K562 (cell line): Measurements from ENCODE around the gene HEMGN. TPM values are rescaled to one million over a fixed set of nuclear protein-coding genes. Genes with fewer than 3 reads are reported as not detected.

Experiments used
- ARID3B ChIP-seq: fragments of 250-450 bp; sonication (Bioruptor Pico); IDR thresholded peaks from 2 replicates; pipeline ENCODE4 v1.4.0; 2020; ENCODE audit warnings: borderline replicate concordance
- CBX2 ChIP-seq: fragments of 200-600 bp; sonication (generic); IDR thresholded peaks from one replicate; pipeline ENCODE4 v1.6.1; 2012; ENCODE audit warnings: mild to moderate bottlenecking, low read length, inconsistent platforms; ENCODE audit not compliant: insufficient read depth, poor library complexity, severe bottlenecking
- CHD4 ChIP-seq: fragments of 200-600 bp; sonication (generic); IDR thresholded peaks from 3 replicates; pipeline ENCODE4 v1.6.1; 2012; ENCODE audit warnings: low read depth, mild to moderate bottlenecking, mixed read lengths, low read length, inconsistent platforms; ENCODE audit not compliant: insufficient read depth, insufficient replicate concordance, poor library complexity, severe bottlenecking
- DMBX1 ChIP-seq: fragments of 250-450 bp; sonication (Bioruptor Pico); IDR thresholded peaks from 2 replicates; pipeline ENCODE4 v1.8.0; 2022; ENCODE audit warnings: inconsistent platforms, mild to moderate bottlenecking, moderate library complexity, borderline replicate concordance
- GATAD2A ChIP-seq: fragments of 450-650 bp; IDR thresholded peaks from 2 replicates; pipeline ENCODE4 v1.6.1; 2017
- HMG20B ChIP-seq: fragments of 250-450 bp; sonication (Bioruptor Pico); IDR thresholded peaks from 2 replicates; pipeline ENCODE4 v1.5.0; 2021; ENCODE audit warnings: mild to moderate bottlenecking
- HSF4 ChIP-seq: fragments of 250-450 bp; sonication (Bioruptor Pico); IDR thresholded peaks from 2 replicates; pipeline ENCODE4 v2.1.2; 2022; ENCODE audit warnings: mild to moderate bottlenecking, moderate library complexity, borderline replicate concordance
- KAT2B ChIP-seq: IDR thresholded peaks from one replicate; pipeline ENCODE4 v1.6.1; 2012; ENCODE audit warnings: low read depth, mild to moderate bottlenecking, control low read depth, inconsistent platforms, low read length, moderate library complexity
- KAT7 ChIP-seq: sonication (generic); formaldehyde crosslinking; IDR thresholded peaks from 2 replicates; pipeline ENCODE4 v1.8.0; 2022; ENCODE audit warnings: missing genetic modification reagents, mild to moderate bottlenecking, borderline replicate concordance
- MEF2D ChIP-seq: conservative IDR thresholded peaks from 2 replicates; pipeline ENCODE4 v1.6.1; 2016; ENCODE audit warnings: low read depth, missing genetic modification characterization, missing compliant biosample characterization
- NFYB ChIP-seq: IDR thresholded peaks from 2 replicates; pipeline ENCODE4 v1.6.1; 2011; ENCODE audit warnings: mild to moderate bottlenecking, moderate library complexity; ENCODE audit not compliant: insufficient read length; ENCODE audit errors: extremely low read depth
- POLR3A ChIP-seq: IDR thresholded peaks from 2 replicates; pipeline ENCODE4 v1.6.1; 2011; ENCODE audit warnings: borderline replicate concordance, mild to moderate bottlenecking, moderate library complexity; ENCODE audit not compliant: insufficient read length, insufficient read depth; ENCODE audit errors: extremely low read depth
- RAD51 ChIP-seq: fragments of 450-650 bp; IDR thresholded peaks from 2 replicates; pipeline ENCODE4 v1.7.1; 2016; ENCODE audit warnings: low read depth, mild to moderate bottlenecking, borderline replicate concordance
- RBM22 ChIP-seq: fragments of 200-400 bp; formaldehyde crosslinking; IDR thresholded peaks from 2 replicates; pipeline ENCODE4 v1.6.1; 2018; ENCODE audit warnings: low read length, low read depth; ENCODE audit not compliant: poor library complexity, severe bottlenecking
- RBM39 ChIP-seq: fragments of 200-400 bp; formaldehyde crosslinking; optimal IDR thresholded peaks from 2 replicates; pipeline ENCODE3; 2018; ENCODE audit warnings: low read depth, low read length
- RUNX1 ChIP-seq: sonication (generic); IDR thresholded peaks from 2 replicates; pipeline ENCODE4 v1.6.1; 2016; ENCODE audit warnings: antibody characterized with exemption, low read depth
- SIN3A ChIP-seq, 2 experiments: fragments of 150-350 bp in 1 of 2; IDR thresholded peaks; 2 replicates each; pipeline ENCODE4 v1.6.1; 2011 to 2016; ENCODE audit warnings: borderline replicate concordance in 2 of 2, low read depth in 2 of 2, low read length in 2 of 2, mild to moderate bottlenecking in 2 of 2, moderate library complexity in 2 of 2; ENCODE audit not compliant: control insufficient read depth in 1 of 2
- SIX5 ChIP-seq, 2 experiments: IDR thresholded peaks; 2 replicates each; pipeline ENCODE4 v1.6.1; 2011; ENCODE audit warnings: low read length in 2 of 2, borderline replicate concordance in 1 of 2, low read depth in 1 of 2, mild to moderate bottlenecking in 1 of 2, moderate library complexity in 1 of 2; ENCODE audit not compliant: insufficient read depth in 1 of 2
- SRF ChIP-seq, 2 experiments: fragments of 250-450, 450-650 bp in 1 of 2; sonication (Bioruptor Pico) in 1 of 2; sonication (generic) in 1 of 2; formaldehyde crosslinking; IDR thresholded peaks; 2 replicates each; pipeline versions ENCODE4 v1.5.0 to v1.5.1; 2020 to 2022; ENCODE audit warnings: mild to moderate bottlenecking in 1 of 2, missing genetic modification reagents in 1 of 2
- XRCC3 ChIP-seq: fragments of 450-650 bp; IDR thresholded peaks from 2 replicates; pipeline ENCODE4 v1.6.1; 2017; ENCODE audit warnings: mild to moderate bottlenecking, moderate library complexity
- ZBED1 ChIP-seq: IDR thresholded peaks from 2 replicates; pipeline ENCODE4 v1.6.1; 2014
- ZBTB8A ChIP-seq: fragments of 450-650 bp; IDR thresholded peaks from 2 replicates; pipeline ENCODE4 v1.6.1; 2018; ENCODE audit warnings: mild to moderate bottlenecking, moderate library complexity; ENCODE audit not compliant: partially characterized antibody
- ZEB2 ChIP-seq: fragments of 450-650 bp; IDR thresholded peaks from 2 replicates; pipeline ENCODE4 v1.6.1; 2016
- ZNF282 ChIP-seq: sonication (generic); formaldehyde crosslinking; IDR thresholded peaks from 2 replicates; pipeline ENCODE4 v1.8.1; 2023; ENCODE audit warnings: missing genetic modification reagents
- ZNF445 ChIP-seq: fragments of 250-450 bp; sonication (Bioruptor Pico); IDR thresholded peaks from 2 replicates; pipeline ENCODE4 v1.4.0; 2020; ENCODE audit warnings: low read depth, mild to moderate bottlenecking, moderate library complexity
- ZNF561 ChIP-seq: fragments of 450-650 bp; formaldehyde crosslinking; conservative IDR thresholded peaks from 2 replicates; pipeline ENCODE4 v1.4.0; 2020; ENCODE audit warnings: mild to moderate bottlenecking, moderate library complexity
- ZNF57 ChIP-seq: fragments of 450-650 bp; formaldehyde crosslinking; IDR thresholded peaks from 2 replicates; pipeline ENCODE4 v1.4.0; 2020; ENCODE audit warnings: mild to moderate bottlenecking, moderate library complexity
- ZNF76 ChIP-seq: fragments of 250-450 bp; sonication (Bioruptor Pico); IDR thresholded peaks from 2 replicates; pipeline ENCODE4 v1.4.0; 2020; ENCODE audit warnings: mild to moderate bottlenecking, moderate library complexity, borderline replicate concordance
- polyA plus RNA-seq, 8 experiments: library from polyadenylated mRNA; depleted of rRNA in 4 of 8; stranded (reverse) in 5 of 8; unstranded in 3 of 8; fragments of >200 nt; fragmentation: Nextera tagmentation in 2 of 8; fragmentation: Illumina TruSeq in 1 of 8; extraction: Ambion mirVana in 2 of 8; extraction: Trizol in 1 of 8; gene quantifications; 2 replicates each; pipeline versions ENCODE4 v1.2.1 to v1.2.3, GENCODE V29; 2011 to 2014; ENCODE audit warnings: inconsistent platforms in 1 of 8, missing spikeins in 1 of 8
- total RNA-seq, 7 experiments: library from RNA; depleted of rRNA in 6 of 7; stranded (reverse); fragments of >200 nt in 6 of 7; fragmentation: Illumina TruSeq in 2 of 7; extraction: Trizol in 2 of 7; gene quantifications; 2 replicates each; pipeline versions ENCODE4 v1.2.1 to v1.2.3, GENCODE V29; 2011 to 2021; ENCODE audit warnings: low replicate concordance in 1 of 7

The HEMGN gene
- total and polyA plus RNA-seq, 9 of the 15 experiments (the other 6 are each of a cell fraction or from before 2014, with no cell fraction given) = 56.3 to 258 (median 137) TPM

- TF ChIP-seq RBM22 (no peak), CHD4 (no peak), GATAD2A (no peak), NFYB (no peak), RAD51 (peak; percentile 100), POLR3A (no peak), ZNF561 (CRISPR knock-in tag) (no peak), ZBTB8A (no peak), ZNF76 (CRISPR knock-in tag) (peak; percentile 95), ARID3B (CRISPR knock-in tag) (peak; percentile 95; the same call in 1 of the 2 replicates), XRCC3 (no peak), ZNF445 (CRISPR knock-in tag) (peak; percentile 76; the same call in 1 of the 2 replicates), MEF2D (tag) (peak; percentile 79; the same call in 1 of the 2 replicates), KAT7 (CRISPR knock-in tag) (peak; percentile 73; the same call in 1 of the 2 replicates), ZBED1 (peak; percentile 81; the same call in 1 of the 2 replicates), RBM39 (no peak), ZEB2 (peak; percentile 77), KAT2B (no peak), ZNF282 (CRISPR knock-in tag) (0 out of 2 replicates have a peak, but pooled peaks have one; percentile 35), CBX2 (no peak), ZNF57 (CRISPR knock-in tag) (no peak), DMBX1 (CRISPR knock-in tag) (peak; percentile 62; the same call in 1 of the 2 replicates), SIX5 (IDR thresholded peaks at IDR 0.05; ENCODE audit: borderline replicate concordance in 1 of 2, insufficient read depth in 1 of 2, low read depth in 1 of 2, low read length in 2 of 2) (no peak; a peak in 1 of 4 replicates), RUNX1 (0 out of 2 replicates have a peak, but pooled peaks have one; percentile 65), HSF4 (CRISPR knock-in tag) (peak; percentile 66; the same call in 1 of the 2 replicates), HMG20B (CRISPR knock-in tag) (peak; percentile 91), SIN3A (IDR thresholded peaks at IDR 0.05; ENCODE audit: borderline replicate concordance in 2 of 2, control insufficient read depth in 1 of 2, low read depth in 2 of 2, low read length in 2 of 2) (peak; percentile 94 to 95; a peak in 3 of 4 replicates), SRF (CRISPR knock-in tag; IDR thresholded peaks at IDR 0.05) (peak in 1 of 2 experiments; percentile 60; a peak in 3 of 4 replicates)
Observed at GRCh38 chr9:97921959-97922724, 15.8 kb downstream of the HEMGN start, which contains the start of gene TRMO (continued).
